ENCODE measurements around the gene NOL4L. TPM values are rescaled to one million over a fixed set of nuclear protein-coding genes. Genes with fewer than 3 reads are reported as not detected.

Gene NOL4L
- total RNA-seq, 1 donor from 2014 or later: 90.6 TPM

DNA sequence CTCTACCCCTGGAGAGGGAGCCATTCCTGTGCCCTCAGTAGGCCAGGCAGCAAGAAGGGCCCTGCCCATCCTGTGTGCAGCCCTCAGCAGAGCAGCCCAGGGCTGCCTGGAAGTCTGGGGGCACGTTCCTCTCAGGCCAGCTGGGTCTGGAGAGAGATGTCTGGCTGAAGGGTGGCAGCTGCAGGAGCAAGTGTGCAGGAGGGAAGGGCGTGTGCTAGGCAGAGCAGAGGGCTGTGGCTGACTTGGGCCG lies 62.7 kb downstream of the NOL4L start:
- Mint-ChIP-seq H3K4me3 (no peak overlapping the region), H3K27ac (no peak overlapping the region), H3K36me3 (peaks cover 9% of the 10 kb centered on the region), H3K27me3 (ENCODE audit: low read depth) (no peaks in the 10 kb centered on the region), H3K9me3 (no peaks in the 10 kb centered on the region), H3K4me1 (peaks cover 34% of the 10 kb centered on the region)
- TF ChIP-seq, protein P1, sequence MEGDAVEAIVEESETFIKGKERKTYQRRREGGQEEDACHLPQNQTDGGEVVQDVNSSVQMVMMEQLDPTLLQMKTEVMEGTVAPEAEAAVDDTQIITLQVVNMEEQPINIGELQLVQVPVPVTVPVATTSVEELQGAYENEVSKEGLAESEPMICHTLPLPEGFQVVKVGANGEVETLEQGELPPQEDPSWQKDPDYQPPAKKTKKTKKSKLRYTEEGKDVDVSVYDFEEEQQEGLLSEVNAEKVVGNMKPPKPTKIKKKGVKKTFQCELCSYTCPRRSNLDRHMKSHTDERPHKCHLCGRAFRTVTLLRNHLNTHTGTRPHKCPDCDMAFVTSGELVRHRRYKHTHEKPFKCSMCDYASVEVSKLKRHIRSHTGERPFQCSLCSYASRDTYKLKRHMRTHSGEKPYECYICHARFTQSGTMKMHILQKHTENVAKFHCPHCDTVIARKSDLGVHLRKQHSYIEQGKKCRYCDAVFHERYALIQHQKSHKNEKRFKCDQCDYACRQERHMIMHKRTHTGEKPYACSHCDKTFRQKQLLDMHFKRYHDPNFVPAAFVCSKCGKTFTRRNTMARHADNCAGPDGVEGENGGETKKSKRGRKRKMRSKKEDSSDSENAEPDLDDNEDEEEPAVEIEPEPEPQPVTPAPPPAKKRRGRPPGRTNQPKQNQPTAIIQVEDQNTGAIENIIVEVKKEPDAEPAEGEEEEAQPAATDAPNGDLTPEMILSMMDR (IDR thresholded peaks at IDR 0.05; ENCODE audit: unreplicated experiment): no peak
- DNase-seq (ENCODE audit: low spot score in 2 of 2, unreplicated experiment in 2 of 2): no peak

DNA sequence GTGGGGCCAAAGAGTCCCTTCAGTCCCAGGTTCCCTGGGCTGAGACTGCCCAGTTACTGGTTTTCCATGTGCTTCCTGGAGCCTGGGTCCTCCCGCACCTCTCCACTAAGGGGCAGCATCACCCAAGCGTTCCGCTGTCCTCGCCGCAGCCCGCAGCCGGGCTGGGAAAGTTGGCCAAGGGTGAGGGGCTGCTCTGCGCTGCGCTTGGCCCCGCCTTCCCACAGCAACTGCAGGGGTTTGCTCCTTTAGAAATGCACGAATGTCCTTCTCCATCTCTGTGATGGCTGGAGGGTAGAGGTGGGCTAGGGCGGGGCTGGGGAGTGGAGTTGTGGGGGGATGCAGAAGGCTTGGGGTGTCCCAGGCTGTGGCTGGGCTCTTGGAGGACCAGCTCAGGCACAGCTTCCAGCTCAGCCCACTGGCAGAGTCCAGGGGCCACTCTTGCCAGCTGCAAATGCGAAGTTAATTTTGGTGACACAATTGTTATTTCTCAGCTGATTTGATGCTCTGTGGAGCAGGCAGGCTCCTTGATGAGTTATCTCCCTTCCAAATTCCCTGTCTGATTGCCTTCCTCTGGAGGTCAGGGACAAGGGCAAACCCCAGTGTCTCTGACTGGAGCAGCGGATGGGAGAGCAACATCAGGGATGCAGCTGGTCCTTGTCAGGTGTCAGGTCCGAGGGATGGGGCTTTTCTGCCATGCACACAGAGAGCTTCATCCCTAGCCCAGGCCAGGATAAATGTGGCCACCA lies 63.2 kb downstream of the NOL4L start:
- DNase-seq (ENCODE audit: low spot score in 2 of 2, unreplicated experiment in 2 of 2): peak; percentile 73 to 89
- H3K4me1 Mint-ChIP-seq: peaks cover 33% of the 10 kb centered on the region
- H3K4me3 Mint-ChIP-seq: no peak overlapping the region
- no peak overlapping the region for H3K27ac Mint-ChIP-seq
- H3K36me3 Mint-ChIP-seq: peaks cover 9% of the 10 kb centered on the region
- no peaks in the 10 kb centered on the region for H3K9me3 Mint-ChIP-seq
- H3K27me3 Mint-ChIP-seq (ENCODE audit: low read depth): no peaks in the 10 kb centered on the region
- TF ChIP-seq, protein P1 (IDR thresholded peaks at IDR 0.05; ENCODE audit: unreplicated experiment): peak; percentile 81

DNA sequence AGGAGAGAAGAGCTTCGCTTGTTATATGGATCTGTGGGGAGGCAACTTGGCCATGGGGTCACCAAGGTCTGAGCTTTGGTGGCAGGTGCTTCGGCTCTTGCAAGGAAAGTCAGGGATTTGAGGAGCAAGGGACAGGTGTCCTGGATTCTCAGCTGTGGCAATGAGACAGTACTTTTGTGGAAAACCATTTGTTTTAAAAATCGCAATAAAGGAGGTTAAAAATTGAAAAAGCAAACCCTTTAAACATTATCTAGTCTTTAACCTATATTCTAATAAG lies 64.3 kb downstream of the NOL4L start:
- peaks cover 12% of the 10 kb centered on the region for H3K36me3 Mint-ChIP-seq
- no peaks in the 10 kb centered on the region for H3K9me3 Mint-ChIP-seq
- no peak overlapping the region for H3K27ac Mint-ChIP-seq
- no peak for DNase-seq (ENCODE audit: low spot score in 2 of 2, unreplicated experiment in 2 of 2)
- H3K4me3 Mint-ChIP-seq: no peak overlapping the region
- peaks cover 36% of the 10 kb centered on the region for H3K4me1 Mint-ChIP-seq
- TF ChIP-seq, protein P1 (IDR thresholded peaks at IDR 0.05; ENCODE audit: unreplicated experiment): no peak
- H3K27me3 Mint-ChIP-seq (ENCODE audit: low read depth): no peaks in the 10 kb centered on the region

DNA sequence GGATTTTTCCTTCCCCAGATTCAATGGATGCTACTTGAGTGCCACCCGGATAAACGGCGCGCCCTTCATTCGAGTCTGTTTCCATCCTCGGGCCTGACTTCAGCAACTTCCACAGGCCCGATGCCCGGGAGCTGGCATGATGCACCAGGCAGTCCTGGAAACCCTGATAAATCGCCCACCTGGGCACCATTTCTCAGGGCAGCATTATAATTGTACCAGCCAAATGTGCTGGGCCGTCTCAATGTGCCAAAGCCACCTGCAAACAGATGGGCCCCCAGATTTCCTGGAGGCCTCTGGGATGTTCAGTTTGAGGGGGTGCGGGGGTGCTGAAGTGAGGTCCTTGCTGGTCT lies 65.8 kb downstream of the NOL4L start:
- TF ChIP-seq, protein P1 (IDR thresholded peaks at IDR 0.05; ENCODE audit: unreplicated experiment): no peak
- H3K27me3 Mint-ChIP-seq (ENCODE audit: low read depth): no peaks in the 10 kb centered on the region
- no peak overlapping the region for H3K27ac Mint-ChIP-seq
- no peak overlapping the region for H3K4me3 Mint-ChIP-seq
- peaks cover 34% of the 10 kb centered on the region for H3K4me1 Mint-ChIP-seq
- peaks cover 27% of the 10 kb centered on the region for H3K36me3 Mint-ChIP-seq
- DNase-seq (ENCODE audit: low spot score in 2 of 2, unreplicated experiment in 2 of 2): no peak
- no peaks in the 10 kb centered on the region for H3K9me3 Mint-ChIP-seq

DNA sequence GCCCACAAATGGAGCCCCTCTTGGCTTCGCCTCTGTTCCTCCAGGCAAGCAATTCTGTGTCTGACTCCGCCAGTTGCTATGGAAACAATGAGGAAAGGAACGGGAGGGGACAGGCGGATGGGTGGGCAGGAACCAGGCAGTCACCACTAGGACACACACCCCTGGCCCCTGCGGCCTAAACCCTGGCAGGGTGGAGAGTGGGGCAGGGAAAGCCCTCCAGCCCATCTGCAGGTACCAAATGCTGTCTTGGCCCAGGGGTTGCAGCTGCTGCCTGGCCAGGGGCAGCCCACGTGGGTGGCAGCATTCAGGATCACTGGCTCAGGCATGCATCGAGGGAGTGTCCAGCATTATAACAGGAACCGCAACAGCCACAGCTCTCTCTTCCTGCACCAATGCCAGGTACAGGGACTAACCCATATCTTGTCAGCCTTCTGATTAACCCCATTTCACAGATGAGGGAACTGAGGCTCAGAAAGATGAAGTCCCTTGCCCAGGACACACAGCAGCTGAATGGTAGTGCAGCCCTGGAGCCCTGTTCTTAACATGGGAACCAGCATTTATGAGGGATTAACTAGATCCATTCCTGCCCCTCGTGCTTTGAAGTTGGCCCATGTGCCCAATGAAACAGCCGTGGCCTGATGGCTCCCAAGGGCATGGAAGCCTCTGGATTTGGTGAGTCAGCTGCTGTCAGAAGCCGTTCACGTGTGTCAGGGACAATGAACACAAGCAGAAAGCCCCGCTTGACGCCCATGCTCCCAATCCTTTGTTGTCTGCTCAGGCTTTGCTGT lies 66.3 kb downstream of the NOL4L start:
- Mint-ChIP-seq H3K9me3 (no peaks in the 10 kb centered on the region), H3K27ac (no peak overlapping the region)

More for the DNA sequence above, 66.3 kb downstream of the NOL4L start:
- Mint-ChIP-seq H3K4me1 (peaks cover 29% of the 10 kb centered on the region), H3K36me3 (peaks cover 30% of the 10 kb centered on the region), H3K27me3 (ENCODE audit: low read depth) (no peaks in the 10 kb centered on the region), H3K4me3 (no peak overlapping the region)
- TF ChIP-seq, protein P1 (IDR thresholded peaks at IDR 0.05; ENCODE audit: unreplicated experiment): no peak
- DNase-seq (ENCODE audit: low spot score in 2 of 2, unreplicated experiment in 2 of 2): no peak
